Neural cell (in vitro differentiated cells): Measurements from ENCODE around the gene ANKS1B. TPM values are rescaled to one million over a fixed set of nuclear protein-coding genes. Genes with fewer than 3 reads are reported as not detected.

Source experiments
- H2AFZ ChIP-seq: fragments of 200-600, 300-800 bp; sonication (generic), shearing (Covaris generic); 2 replicates; pipeline ENCODE4 v1.6.0; 2014; ENCODE audit warnings: low read depth, mild to moderate bottlenecking, antibody characterized with exemption, low read length, moderate library complexity
- H3F3A ChIP-seq: fragments of 200-600 bp; shearing (Covaris generic); 2 replicates; pipeline ENCODE4 v1.6.1; 2016; ENCODE audit warnings: mild to moderate bottlenecking, moderate library complexity, mixed read lengths, antibody characterized with exemption, low read length; ENCODE audit not compliant: insufficient read depth, poor library complexity, severe bottlenecking
- H3K27ac ChIP-seq: fragments of 200-600, 300-800 bp; sonication (generic), shearing (Covaris generic); 2 replicates; pipeline ENCODE4 v1.5.1; 2014; ENCODE audit warnings: mild to moderate bottlenecking, low read length, moderate library complexity
- H3K27me3 ChIP-seq: fragments of 300-800, 200-600 bp; sonication (generic), shearing (Covaris generic); 2 replicates; pipeline ENCODE4 v1.6.0; 2014; ENCODE audit warnings: mild to moderate bottlenecking, low read depth, low read length, moderate library complexity; ENCODE audit not compliant: insufficient read depth
- H3K36me3 ChIP-seq: fragments of 300-800, 200-600 bp; sonication (generic), shearing (Covaris generic); 2 replicates; pipeline ENCODE4 v1.5.1; 2014; ENCODE audit warnings: mild to moderate bottlenecking, antibody characterized with exemption, low read length, moderate library complexity; ENCODE audit not compliant: insufficient read depth
- H3K4me2 ChIP-seq: fragments of 300-800, 200-600 bp; sonication (generic), shearing (Covaris generic); 2 replicates; pipeline ENCODE4 v1.6.0; 2014; ENCODE audit warnings: mild to moderate bottlenecking, low read length
- H3K4me3 ChIP-seq: fragments of 300-800, 200-600 bp; sonication (generic), shearing (Covaris generic); 2 replicates; pipeline ENCODE4 v1.5.1; 2014; ENCODE audit warnings: mild to moderate bottlenecking, low read length, moderate library complexity
- H3K79me2 ChIP-seq: fragments of 200-600 bp; shearing (Covaris generic); replicated peaks from 2 replicates; pipeline ENCODE4 v1.6.0; 2014; ENCODE audit warnings: mild to moderate bottlenecking, low read length, moderate library complexity; ENCODE audit not compliant: insufficient read depth
- H3K9ac ChIP-seq: fragments of 300-800, 200-600 bp; sonication (generic), shearing (Covaris generic); 2 replicates; pipeline ENCODE4 v1.6.1; 2016; ENCODE audit warnings: mild to moderate bottlenecking, low read length, mixed read lengths
- H3K9me2 ChIP-seq: fragments of 200-600 bp; shearing (Covaris generic); 2 replicates; pipeline ENCODE4 v1.6.1; 2016; ENCODE audit warnings: mild to moderate bottlenecking, low read length, mixed read lengths; ENCODE audit not compliant: insufficient read depth
- H3K9me3 ChIP-seq: fragments of 200-600, 300-800 bp; sonication (generic), shearing (Covaris generic); 2 replicates; pipeline ENCODE4 v1.6.1; 2016; ENCODE audit warnings: mild to moderate bottlenecking, mixed run types, low read length, moderate library complexity, mixed read lengths
- H4K20me1 ChIP-seq: fragments of 200-600 bp; shearing (Covaris generic); 2 replicates; pipeline ENCODE4 v1.6.1; 2016; ENCODE audit warnings: mild to moderate bottlenecking, mixed run types; ENCODE audit not compliant: insufficient read depth
- CTCF ChIP-seq: fragments of 450-650 bp; IDR thresholded peaks from 2 replicates; pipeline ENCODE4 v1.5.1; 2014; ENCODE audit warnings: antibody characterized with exemption, mild to moderate bottlenecking, moderate library complexity; ENCODE audit not compliant: poor library complexity, severe bottlenecking
- EP300 ChIP-seq: fragments of 450-650 bp; conservative IDR thresholded peaks from 2 replicates; pipeline ENCODE4 v1.6.1; 2014; ENCODE audit warnings: antibody characterized with exemption, mild to moderate bottlenecking, moderate library complexity; ENCODE audit not compliant: poor library complexity, severe bottlenecking
- EZH2 ChIP-seq: fragments of 200-600, 300-800 bp; shearing (Covaris generic), sonication (generic); IDR thresholded peaks from 2 replicates; pipeline ENCODE4 v1.6.1; 2014; ENCODE audit warnings: antibody characterized with exemption, low read length, borderline replicate concordance, mild to moderate bottlenecking; ENCODE audit not compliant: insufficient read depth, poor library complexity, severe bottlenecking
- MXI1 ChIP-seq: fragments of 450-650 bp; conservative IDR thresholded peaks from 2 replicates; pipeline ENCODE4 v1.6.1; 2014; ENCODE audit warnings: antibody characterized with exemption, mild to moderate bottlenecking; ENCODE audit not compliant: poor library complexity, severe bottlenecking
- POLR2AphosphoS5 ChIP-seq: IDR thresholded peaks from 2 replicates; pipeline ENCODE4 v1.6.1; 2012
- RAD21 ChIP-seq: fragments of 450-650 bp; conservative IDR thresholded peaks from 2 replicates; pipeline ENCODE4 v1.6.1; 2014; ENCODE audit warnings: antibody characterized with exemption, mild to moderate bottlenecking, moderate library complexity
- REST ChIP-seq: IDR thresholded peaks from 2 replicates; pipeline ENCODE4 v1.6.1; 2012; ENCODE audit warnings: borderline replicate concordance
- SMC3 ChIP-seq: fragments of 450-650 bp; conservative IDR thresholded peaks from 2 replicates; pipeline ENCODE4 v1.6.1; 2014; ENCODE audit warnings: antibody characterized with exemption, mild to moderate bottlenecking, moderate library complexity; ENCODE audit not compliant: poor library complexity
- TAF1 ChIP-seq: IDR thresholded peaks from 2 replicates; pipeline ENCODE4 v1.6.1; 2012; ENCODE audit warnings: low read depth
- polyA plus RNA-seq: library from polyadenylated mRNA; depleted of rRNA; stranded (reverse); fragments of >200 nt; gene quantifications from 2 replicates; pipeline ENCODE4 v1.2.3, GENCODE V29; 2014

The ANKS1B gene
- polyA plus RNA-seq, 1 donor from 2014 or later = 65.6 TPM

GRCh38 chr12:99759444-99759843 lies 225.3 kb downstream of the ANKS1B start:
- Histone ChIP-seq H4K20me1 (no peaks in the 10 kb centered on the region), H3K27me3 (no peaks in the 10 kb centered on the region), H3K9ac (no peak overlapping the region), H3K4me2 (no peak overlapping the region), H3K36me3 (no peaks in the 10 kb centered on the region), H3F3A (no peaks in the 10 kb centered on the region), H2AFZ (no peak overlapping the region), H3K4me3 (peak overlapping the region; percentile 9), H3K79me2 (no peaks in the 10 kb centered on the region), H3K9me3 (no peaks in the 10 kb centered on the region), H3K9me2 (no peaks in the 10 kb centered on the region), H3K27ac (peak overlapping the region; percentile 9)
- TF ChIP-seq POLR2AphosphoS5 = no peak
- no peak for TF ChIP-seq SMC3
- no peak for TF ChIP-seq MXI1
- TF ChIP-seq EZH2 = no peak
- TF ChIP-seq REST = no peak
- TF ChIP-seq RAD21 = no peak
- TF ChIP-seq TAF1 = no peak
- TF ChIP-seq CTCF = no peak
- TF ChIP-seq EP300 = no peak

GRCh38 chr12:99758997-99759396 lies 225.7 kb downstream of the ANKS1B start:
- Histone ChIP-seq H2AFZ (no peak overlapping the region), H4K20me1 (no peaks in the 10 kb centered on the region), H3K4me2 (no peak overlapping the region), H3K79me2 (no peaks in the 10 kb centered on the region), H3K9me3 (no peaks in the 10 kb centered on the region), H3F3A (no peaks in the 10 kb centered on the region), H3K9ac (no peak overlapping the region), H3K4me3 (peak overlapping the region; percentile 9), H3K27me3 (no peaks in the 10 kb centered on the region), H3K27ac (peak overlapping the region; percentile 9), H3K9me2 (no peaks in the 10 kb centered on the region), H3K36me3 (no peaks in the 10 kb centered on the region)
- TF ChIP-seq MXI1 (no peak), REST (no peak), CTCF (no peak), TAF1 (no peak), EP300 (no peak), POLR2AphosphoS5 (no peak), SMC3 (no peak), RAD21 (no peak), EZH2 (no peak)
